Breast epithelium (tissue), 3 donors: ENCODE measurements around the gene CST9L.

Experiments used
- CTCF ChIP-seq, 3 donors: fragments of 450-650 bp; IDR thresholded peaks; one replicate each; pipeline ENCODE4 v1.5.1; 2016 to 2017; ENCODE audit warnings: antibody characterized with exemption in 3 of 3, mild to moderate bottlenecking in 3 of 3, moderate library complexity in 3 of 3
- POLR2A ChIP-seq: fragments of 450-650 bp; IDR thresholded peaks from one replicate; pipeline ENCODE4 v1.6.1; 2016; ENCODE audit warnings: antibody characterized with exemption, mild to moderate bottlenecking, moderate library complexity

DNA sequence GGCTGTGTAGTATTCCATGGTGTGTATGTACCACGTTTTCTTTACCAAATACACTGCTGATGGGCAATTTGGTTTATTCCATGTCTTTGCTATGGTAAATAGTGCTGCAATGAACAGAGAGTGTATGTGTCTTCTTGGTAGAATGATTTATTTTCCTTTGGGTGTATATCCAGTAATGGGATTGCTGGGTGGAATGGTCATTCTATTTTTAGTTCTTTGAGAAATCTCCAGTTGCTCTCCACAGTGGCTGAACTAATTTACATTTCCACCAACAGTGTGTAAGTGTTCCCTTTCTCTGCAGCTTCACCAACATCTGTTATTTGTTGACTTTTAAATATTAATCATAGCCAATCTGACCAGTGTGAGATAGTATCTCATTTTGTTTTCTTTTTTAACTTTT, 13.9 kb downstream of the CST9L start:
- TF ChIP-seq CTCF (IDR thresholded peaks at IDR 0.05) (no peak), POLR2A (no peak)
